H1 (cell line): ENCODE results near the gene CCDC7. TPM values are rescaled to one million over a fixed set of nuclear protein-coding genes. Genes with fewer than 3 reads are reported as not detected.

Experiments used
- CTCF ChIA-PET: fragments of 300-600 bp; sonication (Branson Sonifier 250); formaldehyde crosslinking; loops from one replicate; lab custom pipeline; 2021; ENCODE audit not compliant: partially characterized antibody; lab: Charles Lee
- POLR2A ChIA-PET: fragments of 300-600 bp; sonication (Branson Sonifier 250); formaldehyde crosslinking; loops from one replicate; lab custom pipeline; 2021; ENCODE audit warnings: inconsistent platforms; ENCODE audit not compliant: partially characterized antibody; lab: Charles Lee
- DNase-seq, 2 experiments: peaks; one replicate each; pipeline versions ENCODE4 v3.0.0 to v3.0.0-alpha.2; 2010 to 2022; ENCODE audit warnings: low spot score in 2 of 2, low read depth in 1 of 2, mixed read lengths in 1 of 2
- FAIRE-seq: peaks from 2 replicates; lab custom pipeline; 2011; peaks lifted over from hg19 to GRCh38; lab: Jason Lieb, UNC
- H2AFZ ChIP-seq: 2 replicates; pipeline ENCODE4 v1.8.1; 2012; ENCODE audit warnings: low read length, inconsistent platforms
- H2AK5ac ChIP-seq: 2 replicates; pipeline ENCODE4 v1.6.1; 2013; ENCODE audit warnings: low read depth, low read length
- H2BK120ac ChIP-seq: replicated peaks from 2 replicates; pipeline ENCODE3; 2013; ENCODE audit warnings: low read depth, low read length, inconsistent platforms
- H2BK12ac ChIP-seq: 2 replicates; pipeline ENCODE4 v1.6.1; 2013; ENCODE audit warnings: low read depth, low read length
- H2BK15ac ChIP-seq: 2 replicates; pipeline ENCODE4 v1.6.1; 2013; ENCODE audit warnings: low read length
- H2BK20ac ChIP-seq: 2 replicates; pipeline ENCODE4 v1.6.1; 2013; ENCODE audit warnings: low read length
- H2BK5ac ChIP-seq: 2 replicates; pipeline ENCODE4 v1.6.1; 2013; ENCODE audit warnings: low read depth, low read length
- H3K14ac ChIP-seq: 2 replicates; pipeline ENCODE4 v1.6.1; 2013; ENCODE audit warnings: inconsistent platforms; ENCODE audit not compliant: insufficient read length
- H3K18ac ChIP-seq: 2 replicates; pipeline ENCODE4 v1.6.1; 2013; ENCODE audit warnings: low read length; ENCODE audit errors: extremely low read depth
- H3K23ac ChIP-seq: 2 replicates; pipeline ENCODE4 v1.6.1; 2013; ENCODE audit warnings: inconsistent platforms; ENCODE audit not compliant: insufficient read length
- H3K23me2 ChIP-seq: 2 replicates; pipeline ENCODE4 v1.6.1; 2013; ENCODE audit warnings: low read depth, low read length
- H3K27ac ChIP-seq: 2 replicates; pipeline ENCODE4 v1.6.1; 2011; ENCODE audit warnings: low read depth, low read length, inconsistent platforms
- H3K27me3 ChIP-seq, 4 experiments: replicated peaks in 1 of 4; 1 replicate in 1 of 4; 2 replicates in 3 of 4; pipeline versions ENCODE4 v1.6.1 to v1.8.1; 2011 to 2013; ENCODE audit warnings: low read length in 3 of 4, mild to moderate bottlenecking in 3 of 4, inconsistent platforms in 2 of 4, mixed read lengths in 2 of 4, moderate library complexity in 1 of 4; ENCODE audit not compliant: control insufficient read depth in 3 of 4, insufficient read depth in 3 of 4; ENCODE audit errors: extremely low read depth in 1 of 4
- H3K36me3 ChIP-seq, 4 experiments: 2 replicates each; pipeline versions ENCODE4 v1.6.1 to v1.8.1; 2011 to 2013; ENCODE audit warnings: mild to moderate bottlenecking in 4 of 4, low read length in 3 of 4, moderate library complexity in 2 of 4, control low read depth in 1 of 4, inconsistent platforms in 1 of 4; ENCODE audit not compliant: insufficient read depth in 4 of 4, control insufficient read depth in 2 of 4
- H3K4ac ChIP-seq: replicated peaks from 2 replicates; pipeline ENCODE3; 2013; ENCODE audit warnings: low read length, low read depth, mixed read lengths, inconsistent platforms; ENCODE audit not compliant: insufficient read length
- H3K4me1 ChIP-seq, 4 experiments: replicated peaks in 1 of 4; 1 replicate in 1 of 4; 2 replicates in 3 of 4; pipeline versions ENCODE4 v1.6.1 to v1.8.1; 2011 to 2013; ENCODE audit warnings: low read length in 3 of 4, inconsistent platforms in 2 of 4, mixed read lengths in 1 of 4; ENCODE audit not compliant: insufficient read depth in 4 of 4, control insufficient read depth in 3 of 4
- H3K4me2 ChIP-seq, 2 experiments: 2 replicates each; pipeline versions ENCODE4 v1.6.1 to v1.8.1; 2011 to 2013; ENCODE audit warnings: low read depth in 2 of 2, low read length in 2 of 2, control low read depth in 1 of 2, inconsistent platforms in 1 of 2, mild to moderate bottlenecking in 1 of 2; ENCODE audit not compliant: insufficient read depth in 1 of 2
- H3K4me3 ChIP-seq, 4 experiments: fragments of 200-600, 300-600 bp in 1 of 4; sonication (generic), shearing (Covaris generic), sonication (Bioruptor Twin) in 1 of 4; 2 replicates each; pipeline versions ENCODE4 v1.5.1 to v1.8.1; 2011 to 2016; ENCODE audit warnings: low read length in 4 of 4, low read depth in 3 of 4, control low read depth in 2 of 4, inconsistent platforms in 2 of 4, mild to moderate bottlenecking in 2 of 4, mixed read lengths in 1 of 4, moderate library complexity in 1 of 4; ENCODE audit not compliant: insufficient read depth in 2 of 4; ENCODE audit errors: extremely low read depth in 1 of 4
- H3K56ac ChIP-seq: replicated peaks from 2 replicates; pipeline ENCODE3; 2013; ENCODE audit warnings: low read depth, mild to moderate bottlenecking, mixed read lengths, low read length, inconsistent platforms; ENCODE audit not compliant: insufficient read length
- H3K79me1 ChIP-seq: 2 replicates; pipeline ENCODE4 v1.6.1; 2013; ENCODE audit warnings: low read depth, low read length, control low read depth
- H3K79me2 ChIP-seq, 2 experiments: 2 replicates each; pipeline versions ENCODE4 v1.6.1 to v1.8.1; 2012 to 2013; ENCODE audit warnings: low read length in 2 of 2, mild to moderate bottlenecking in 2 of 2, inconsistent platforms in 1 of 2; ENCODE audit not compliant: insufficient read depth in 2 of 2, control insufficient read depth in 1 of 2
- H3K9ac ChIP-seq, 4 experiments: replicated peaks in 1 of 4; 1 replicate in 1 of 4; 2 replicates in 3 of 4; pipeline versions ENCODE4 v1.6.1 to v1.8.1; 2011 to 2013; ENCODE audit warnings: low read depth in 3 of 4, low read length in 3 of 4, control low read depth in 2 of 4, mild to moderate bottlenecking in 2 of 4, moderate library complexity in 2 of 4, inconsistent platforms in 1 of 4; ENCODE audit errors: extremely low read depth in 1 of 4
- H3K9me3 ChIP-seq, 2 experiments: 2 replicates each; pipeline versions ENCODE4 v1.6.1 to v1.8.1; 2012 to 2013; ENCODE audit warnings: mild to moderate bottlenecking in 2 of 2, moderate library complexity in 2 of 2, control low read depth in 1 of 2, inconsistent platforms in 1 of 2, low read depth in 1 of 2, low read length in 1 of 2, mixed read lengths in 1 of 2; ENCODE audit not compliant: insufficient read depth in 2 of 2
- H4K20me1 ChIP-seq, 2 experiments: replicated peaks in 1 of 2; 2 replicates each; pipeline versions ENCODE3 to v1.8.1; 2011 to 2013; ENCODE audit warnings: inconsistent platforms in 2 of 2, low read length in 2 of 2, mild to moderate bottlenecking in 1 of 2; ENCODE audit not compliant: insufficient read depth in 2 of 2, control insufficient read depth in 1 of 2
- H4K5ac ChIP-seq: 2 replicates; pipeline ENCODE4 v1.6.1; 2013; ENCODE audit warnings: low read length, low read depth, mixed read lengths, inconsistent platforms; ENCODE audit not compliant: insufficient read length
- H4K8ac ChIP-seq: 2 replicates; pipeline ENCODE4 v1.8.0; 2013; ENCODE audit warnings: mild to moderate bottlenecking, moderate library complexity, low read length, inconsistent platforms; ENCODE audit not compliant: insufficient read depth; ENCODE audit errors: extremely low read depth
- H4K91ac ChIP-seq: replicated peaks from 2 replicates; pipeline ENCODE3; 2013; ENCODE audit warnings: low read length, mixed read lengths, inconsistent platforms; ENCODE audit not compliant: insufficient read length
- BCL11A ChIP-seq, 2 experiments: IDR thresholded peaks; one replicate each; pipeline ENCODE4 v1.6.1; 2011; ENCODE audit warnings: low read depth in 2 of 2, low read length in 2 of 2, mild to moderate bottlenecking in 2 of 2
- CTCF ChIP-seq, 3 experiments: IDR thresholded peaks; 1 replicate in 2 of 3; 2 replicates in 1 of 3; pipeline versions ENCODE4 v1.5.1 to v1.6.1; 2011; ENCODE audit warnings: low read length in 3 of 3, mild to moderate bottlenecking in 3 of 3, inconsistent platforms in 2 of 3, low read depth in 1 of 3, moderate library complexity in 1 of 3; ENCODE audit not compliant: insufficient read depth in 1 of 3; ENCODE audit errors: control extremely low read depth in 1 of 3
- EZH2 ChIP-seq: fragments of 200-600 bp; sonication (generic); IDR thresholded peaks from 2 replicates; pipeline ENCODE4 v1.7.1; 2012; ENCODE audit warnings: low read depth, mild to moderate bottlenecking, moderate library complexity, low read length, inconsistent platforms; ENCODE audit not compliant: severe bottlenecking
- KDM5A ChIP-seq: fragments of 200-600 bp; IDR thresholded peaks from 2 replicates; pipeline ENCODE4 v1.7.1; 2012; ENCODE audit warnings: mild to moderate bottlenecking, low read length, inconsistent platforms, mixed read lengths
- MAX ChIP-seq: IDR thresholded peaks from 2 replicates; pipeline ENCODE4 v1.6.1; 2012; ENCODE audit warnings: inconsistent platforms
- RFX5 ChIP-seq: IDR thresholded peaks from 2 replicates; pipeline ENCODE4 v1.6.1; 2011; ENCODE audit warnings: low read depth, low read length, improper control_type of control experiment, borderline replicate concordance
- RNF2 ChIP-seq: fragments of 200-900, 300-1000 bp; sonication (generic); IDR thresholded peaks from 2 replicates; pipeline ENCODE4 v1.7.1; 2016; ENCODE audit warnings: borderline replicate concordance, low read depth, mild to moderate bottlenecking, antibody characterized with exemption, low read length; ENCODE audit not compliant: poor library complexity, severe bottlenecking; ENCODE audit errors: missing control alignments
- SIRT6 ChIP-seq: IDR thresholded peaks from one replicate; pipeline ENCODE4 v1.7.1; 2012; ENCODE audit warnings: low read length, inconsistent platforms
- USF2 ChIP-seq: IDR thresholded peaks from 2 replicates; pipeline ENCODE4 v1.6.1; 2011; ENCODE audit warnings: low read length, improper control_type of control experiment
- YY1 ChIP-seq: IDR thresholded peaks from 2 replicates; pipeline ENCODE4 v1.6.1; 2011; ENCODE audit warnings: low read depth, mild to moderate bottlenecking, low read length
- WGBS, 2 experiments: shearing (Covaris generic) in 1 of 2; methylation state at CpG; one replicate each; pipeline versions ENCODE4 v1.1.6 to v1.1.7; 2013 to 2015; ENCODE audit warnings: low lambda C conversion rate in 2 of 2, mixed read lengths in 2 of 2, inconsistent platforms in 1 of 2, low coverage in 1 of 2, missing lambda C conversion rate in 1 of 2; ENCODE audit not compliant: insufficient replicate concordance in 2 of 2, insufficient coverage in 1 of 2, insufficient read length in 1 of 2; ENCODE audit errors: extremely low coverage in 1 of 2, missing lambda C conversion rate in 1 of 2; 5-methylcytosine and 5-hydroxymethylcytosine counted together
- polyA plus RNA-seq, 7 experiments: library from polyadenylated mRNA; depleted of rRNA in 3 of 7; stranded (reverse) in 5 of 7; unstranded in 2 of 7; fragments of >200 nt in 5 of 7; fragments of 200-250 nt in 2 of 7; gene quantifications; 1 replicate in 5 of 7; 2 replicates in 1 of 7; 4 replicates in 1 of 7; pipeline versions ENCODE4 v1.2.1 to v1.2.3, GENCODE V29; 2011 to 2013; ENCODE audit warnings: missing spikeins in 2 of 7, mixed read lengths in 2 of 7
- total RNA-seq: library from RNA; stranded (reverse); fragmentation: NEBNext Ultra II Directional; extraction: Animal tissue kit (Norgen Biotek cat#: 25700); gene quantifications from 2 replicates; pipeline ENCODE4 v1.2.1, GENCODE V29; 2021

Gene CCDC7
- total and polyA plus RNA-seq, 2 of the 8 experiments (the other 6 are each of a cell fraction or from before 2014, with no cell fraction given): 0.18 to 0.74 TPM

- H3K79me1 ChIP-seq: no peaks in the 10 kb centered on the region
- POLR2A ChIA-PET: no interaction called here
- TF ChIP-seq RFX5 (no peak), KDM5A (no peak), RNF2 (no peak), USF2 (no peak), CTCF (IDR thresholded peaks at IDR 0.05; ENCODE audit: control extremely low read depth in 1 of 3, insufficient read depth in 1 of 3, low read depth in 1 of 3, low read length in 3 of 3) (no peak), YY1 (no peak), SIRT6 (no peak), MAX (no peak), EZH2 (no peak), BCL11A (IDR thresholded peaks at IDR 0.05; ENCODE audit: low read depth in 2 of 2, low read length in 2 of 2) (no peak)
These were observed 170.5 kb downstream of the CCDC7 start for GRCh38 chr10:32616438-32616837.

More at GRCh38 chr10:32616438-32616837, 170.5 kb downstream of the CCDC7 start:
- H2AK5ac ChIP-seq: no peak overlapping the region
- no peak overlapping the region for H2BK12ac ChIP-seq
- H2BK20ac ChIP-seq: no peak overlapping the region
- no peak overlapping the region for H3K18ac ChIP-seq
- H2BK15ac ChIP-seq: no peak overlapping the region
- H3K4me2 ChIP-seq: no peak overlapping the region
- no peaks in the 10 kb centered on the region for H3K27me3 ChIP-seq
- no peak overlapping the region for H2BK120ac ChIP-seq
- no peak overlapping the region for H2AFZ ChIP-seq
- H4K91ac ChIP-seq: no peak overlapping the region
- H4K5ac ChIP-seq: no peak overlapping the region
- no peak overlapping the region for H3K9ac ChIP-seq
- H3K56ac ChIP-seq: no peak overlapping the region
- CTCF ChIA-PET: no interaction called here
- no peak overlapping the region for H3K4me3 ChIP-seq
- no peaks in the 10 kb centered on the region for H3K79me2 ChIP-seq
- H3K4ac ChIP-seq: no peak overlapping the region
- no peak overlapping the region for H2BK5ac ChIP-seq
- H3K27ac ChIP-seq: no peak overlapping the region
- no peak overlapping the region for H3K14ac ChIP-seq
- 83% methylated on average over 2 of the region's 2 CpGs; no CpG with 5 or more reads in 1 of the 2 experiments for WGBS, 2 experiments
- H3K23me2 ChIP-seq: no peaks in the 10 kb centered on the region
- DNase-seq (no peak), FAIRE-seq (no peak)
- no peaks in the 10 kb centered on the region for H3K4me1 ChIP-seq
- H3K36me3 ChIP-seq: no peaks in the 10 kb centered on the region
- H4K20me1 ChIP-seq: no peaks in the 10 kb centered on the region
- no peaks in the 10 kb centered on the region; a peak in 1 of 4 replicates for H3K9me3 ChIP-seq
- H3K23ac ChIP-seq: no peak overlapping the region
- H4K8ac ChIP-seq: no peak overlapping the region
